Measurements from ENCODE around the gene SLC25A17.

The SLC25A17 gene

GRCh38 chr22:40741116-40741515, 78.0 kb downstream of the SLC25A17 start:
- H3K4me3 ChIP-seq (ENCODE audit: low read depth, low read length) = no peak overlapping the region
- no peak for TF ChIP-seq CTCF (IDR thresholded peaks at IDR 0.05; ENCODE audit: low read depth, low read length)

GRCh38 chr22:40739721-40740120, 79.4 kb downstream of the SLC25A17 start:
- no peak for TF ChIP-seq CTCF (IDR thresholded peaks at IDR 0.05; ENCODE audit: low read depth, low read length)
- H3K4me3 ChIP-seq (ENCODE audit: low read depth, low read length) = no peak overlapping the region

- TF ChIP-seq CTCF (IDR thresholded peaks at IDR 0.05; ENCODE audit: low read depth, low read length) = no peak
- H3K4me3 ChIP-seq (ENCODE audit: low read depth, low read length) = no peak overlapping the region
Measured at GRCh38 chr22:40733919-40734318, 85.2 kb downstream of the SLC25A17 start.

- no peak for TF ChIP-seq CTCF (IDR thresholded peaks at IDR 0.05; ENCODE audit: low read depth, low read length)
- H3K4me3 ChIP-seq (ENCODE audit: low read depth, low read length) = no peak overlapping the region
Measured at GRCh38 chr22:40732999-40733292, 86.2 kb downstream of the SLC25A17 start.

- TF ChIP-seq CTCF (IDR thresholded peaks at IDR 0.05; ENCODE audit: low read depth, low read length) = no peak
- no peak overlapping the region for H3K4me3 ChIP-seq (ENCODE audit: low read depth, low read length)
Measured at GRCh38 chr22:40729284-40729683, 89.9 kb downstream of the SLC25A17 start.

- H3K4me3 ChIP-seq (ENCODE audit: low read depth, low read length) = no peak overlapping the region
- no peak for TF ChIP-seq CTCF (IDR thresholded peaks at IDR 0.05; ENCODE audit: low read depth, low read length)
Measured at GRCh38 chr22:40728731-40729189, 90.4 kb downstream of the SLC25A17 start.

GRCh38 chr22:40727964-40728615, 91.1 kb downstream of the SLC25A17 start:
- no peak overlapping the region for H3K4me3 ChIP-seq (ENCODE audit: low read depth, low read length)
- TF ChIP-seq CTCF (IDR thresholded peaks at IDR 0.05; ENCODE audit: low read depth, low read length) = no peak

Data from WI38 (cell line).